HEK293 (cell line): Measurements from ENCODE around the gene KLHL25.

ENCODE experiments used
- ZNF239 ChIP-seq: fragments of 450-650 bp; formaldehyde crosslinking; IDR thresholded peaks from 2 replicates; pipeline ENCODE4 v1.5.1; 2016; ENCODE audit warnings: missing biosample characterization, missing genetic modification characterization
- ZNF830 ChIP-seq: fragments of 450-650 bp; IDR thresholded peaks from 2 replicates; pipeline ENCODE4 v1.5.0; 2018; ENCODE audit warnings: missing biosample characterization, missing genetic modification characterization, low read depth, mild to moderate bottlenecking, moderate library complexity
- TF ChIP-seq, protein P1 (sequence below): fragments of 450-650 bp; formaldehyde crosslinking; IDR thresholded peaks from 2 replicates; pipeline ENCODE4 v1.5.1; 2016; ENCODE audit warnings: missing biosample characterization, missing genetic modification characterization
- TF ChIP-seq, protein P2 (sequence below): fragments of 450-650 bp; formaldehyde crosslinking; IDR thresholded peaks from 2 replicates; pipeline ENCODE4 v1.5.1; 2016; ENCODE audit warnings: missing biosample characterization, missing genetic modification characterization
- TF ChIP-seq, protein P3 (sequence below): fragments of 450-650 bp; formaldehyde crosslinking; IDR thresholded peaks from 2 replicates; pipeline ENCODE4 v1.5.1; 2016; ENCODE audit warnings: missing biosample characterization, missing genetic modification characterization

DNA sequence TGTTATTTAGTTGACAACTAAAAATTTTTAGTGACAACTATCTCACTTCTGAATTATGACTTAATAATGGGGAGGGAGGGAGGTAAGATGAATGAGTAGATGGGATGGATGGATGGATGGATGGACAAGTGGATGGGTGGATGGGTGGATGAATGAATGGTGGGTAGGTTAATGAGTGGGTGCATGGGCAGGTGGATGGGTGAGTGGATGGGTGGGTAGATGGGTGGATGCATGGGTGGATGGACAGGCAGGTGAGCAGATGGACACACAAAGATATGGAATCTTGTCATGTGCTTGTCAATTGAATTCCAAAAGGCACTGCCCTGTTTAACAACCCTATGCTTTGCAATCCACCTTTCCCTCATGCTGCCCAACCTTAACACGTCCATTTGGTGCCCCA is 41.5 kb downstream of the KLHL25 start:
- TF ChIP-seq ZNF830 (tag by site-specific recombination) = no peak
- TF ChIP-seq, protein P1, sequence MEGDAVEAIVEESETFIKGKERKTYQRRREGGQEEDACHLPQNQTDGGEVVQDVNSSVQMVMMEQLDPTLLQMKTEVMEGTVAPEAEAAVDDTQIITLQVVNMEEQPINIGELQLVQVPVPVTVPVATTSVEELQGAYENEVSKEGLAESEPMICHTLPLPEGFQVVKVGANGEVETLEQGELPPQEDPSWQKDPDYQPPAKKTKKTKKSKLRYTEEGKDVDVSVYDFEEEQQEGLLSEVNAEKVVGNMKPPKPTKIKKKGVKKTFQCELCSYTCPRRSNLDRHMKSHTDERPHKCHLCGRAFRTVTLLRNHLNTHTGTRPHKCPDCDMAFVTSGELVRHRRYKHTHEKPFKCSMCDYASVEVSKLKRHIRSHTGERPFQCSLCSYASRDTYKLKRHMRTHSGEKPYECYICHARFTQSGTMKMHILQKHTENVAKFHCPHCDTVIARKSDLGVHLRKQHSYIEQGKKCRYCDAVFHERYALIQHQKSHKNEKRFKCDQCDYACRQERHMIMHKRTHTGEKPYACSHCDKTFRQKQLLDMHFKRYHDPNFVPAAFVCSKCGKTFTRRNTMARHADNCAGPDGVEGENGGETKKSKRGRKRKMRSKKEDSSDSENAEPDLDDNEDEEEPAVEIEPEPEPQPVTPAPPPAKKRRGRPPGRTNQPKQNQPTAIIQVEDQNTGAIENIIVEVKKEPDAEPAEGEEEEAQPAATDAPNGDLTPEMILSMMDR (tag by site-specific recombination) = no peak
- TF ChIP-seq, protein P2, sequence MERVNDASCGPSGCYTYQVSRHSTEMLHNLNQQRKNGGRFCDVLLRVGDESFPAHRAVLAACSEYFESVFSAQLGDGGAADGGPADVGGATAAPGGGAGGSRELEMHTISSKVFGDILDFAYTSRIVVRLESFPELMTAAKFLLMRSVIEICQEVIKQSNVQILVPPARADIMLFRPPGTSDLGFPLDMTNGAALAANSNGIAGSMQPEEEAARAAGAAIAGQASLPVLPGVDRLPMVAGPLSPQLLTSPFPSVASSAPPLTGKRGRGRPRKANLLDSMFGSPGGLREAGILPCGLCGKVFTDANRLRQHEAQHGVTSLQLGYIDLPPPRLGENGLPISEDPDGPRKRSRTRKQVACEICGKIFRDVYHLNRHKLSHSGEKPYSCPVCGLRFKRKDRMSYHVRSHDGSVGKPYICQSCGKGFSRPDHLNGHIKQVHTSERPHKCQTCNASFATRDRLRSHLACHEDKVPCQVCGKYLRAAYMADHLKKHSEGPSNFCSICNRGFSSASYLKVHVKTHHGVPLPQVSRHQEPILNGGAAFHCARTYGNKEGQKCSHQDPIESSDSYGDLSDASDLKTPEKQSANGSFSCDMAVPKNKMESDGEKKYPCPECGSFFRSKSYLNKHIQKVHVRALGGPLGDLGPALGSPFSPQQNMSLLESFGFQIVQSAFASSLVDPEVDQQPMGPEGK (tag by site-specific recombination) = no peak
- no peak for TF ChIP-seq ZNF239 (tag by site-specific recombination)
- TF ChIP-seq, protein P3, sequence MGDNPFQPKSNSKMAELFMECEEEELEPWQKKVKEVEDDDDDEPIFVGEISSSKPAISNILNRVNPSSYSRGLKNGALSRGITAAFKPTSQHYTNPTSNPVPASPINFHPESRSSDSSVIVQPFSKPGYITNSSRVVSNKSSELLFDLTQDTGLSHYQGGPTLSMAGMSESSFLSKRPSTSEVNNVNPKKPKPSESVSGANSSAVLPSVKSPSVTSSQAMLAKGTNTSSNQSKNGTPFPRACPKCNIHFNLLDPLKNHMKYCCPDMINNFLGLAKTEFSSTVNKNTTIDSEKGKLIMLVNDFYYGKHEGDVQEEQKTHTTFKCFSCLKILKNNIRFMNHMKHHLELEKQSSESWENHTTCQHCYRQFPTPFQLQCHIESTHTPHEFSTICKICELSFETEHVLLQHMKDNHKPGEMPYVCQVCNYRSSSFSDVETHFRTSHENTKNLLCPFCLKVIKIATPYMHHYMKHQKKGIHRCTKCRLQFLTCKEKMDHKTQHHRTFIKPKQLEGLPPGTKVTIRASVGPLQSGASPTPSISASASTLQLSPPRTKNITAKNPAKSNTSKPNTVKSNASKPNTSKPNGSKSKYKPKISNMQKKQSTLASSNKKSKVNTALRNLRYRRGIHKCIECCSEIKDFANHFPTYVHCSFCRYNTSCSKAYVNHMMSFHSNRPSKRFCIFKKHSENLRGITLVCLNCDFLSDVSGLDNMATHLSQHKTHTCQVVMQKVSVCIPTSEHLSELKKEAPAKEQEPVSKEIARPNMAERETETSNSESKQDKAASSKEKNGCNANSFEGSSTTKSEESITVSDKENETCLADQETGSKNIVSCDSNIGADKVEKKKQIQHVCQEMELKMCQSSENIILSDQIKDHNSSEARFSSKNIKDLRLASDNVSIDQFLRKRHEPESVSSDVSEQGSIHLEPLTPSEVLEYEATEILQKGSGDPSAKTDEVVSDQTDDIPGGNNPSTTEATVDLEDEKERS = no peak
